Gastroesophageal sphincter (tissue), 3 donors: ENCODE measurements around the gene DPT.

Source experiments
- CTCF ChIP-seq, 4 experiments: fragments of 200-600 bp in 2 of 4; fragments of 450-650 bp in 2 of 4; sonication (generic) in 1 of 4; IDR thresholded peaks; one replicate each; pipeline ENCODE4 v1.5.1; 2017 to 2019; ENCODE audit warnings: antibody characterized with exemption in 4 of 4, mild to moderate bottlenecking in 2 of 4, moderate library complexity in 2 of 4
- POLR2A ChIP-seq, 2 donors: fragments of 450-650 bp; IDR thresholded peaks; one replicate each; pipeline ENCODE4 v1.6.1; 2017; ENCODE audit warnings: antibody characterized with exemption in 2 of 2, mild to moderate bottlenecking in 2 of 2, moderate library complexity in 1 of 2
- POLR2AphosphoS5 ChIP-seq: sonication (generic); formaldehyde crosslinking; IDR thresholded peaks from one replicate; pipeline ENCODE4 v1.6.1; 2017; ENCODE audit warnings: antibody characterized with exemption

GRCh38 chr1:168767894-168768584 lies 39.0 kb upstream of the DPT start:
- TF ChIP-seq POLR2AphosphoS5 (peak; percentile 49), CTCF (IDR thresholded peaks at IDR 0.05) (no peak), POLR2A (IDR thresholded peaks at IDR 0.05) (no peak)
